B cell (primary cell): Measurements from ENCODE around the gene JARID2. TPM values are rescaled to one million over a fixed set of nuclear protein-coding genes. Genes with fewer than 3 reads are reported as not detected.
A peak's percentile ranks its signal among the peaks of the same experiment; 100 is the strongest.

Experiments used
- ATAC-seq: fragments of 200-7000 bp; cut with Tn5 transposase; one replicate; pipeline ENCODE4 v1.10.0; 2021; ENCODE audit warnings: low read depth, mild to moderate bottlenecking, moderate number of reproducible peaks, moderate library complexity
- CTCF ChIA-PET: fragments of 350-600 bp; sonication (Branson Sonifier 250); formaldehyde crosslinking; loops from one replicate; lab custom pipeline; 2021; ENCODE audit warnings: antibody characterized with exemption, inconsistent platforms; lab: Charles Lee
- POLR2A ChIA-PET: fragments of 350-600 bp; sonication (Branson Sonifier 250); formaldehyde crosslinking; loops from one replicate; lab custom pipeline; 2021; ENCODE audit warnings: antibody characterized with exemption; lab: Charles Lee
- DNase-seq: peaks from one replicate; pipeline ENCODE4 v3.0.0; 2013
- H2AFZ ChIP-seq: 2 replicates; pipeline ENCODE4 v1.6.1; 2012; ENCODE audit warnings: mild to moderate bottlenecking, low read depth, low read length; ENCODE audit not compliant: insufficient read depth, poor library complexity, severe bottlenecking
- H3K27ac ChIP-seq, 2 donors: 1 replicate in 1 of 2; 2 replicates in 1 of 2; pipeline ENCODE4 v1.5.1; 2012 to 2013; ENCODE audit warnings: low read length in 2 of 2, mild to moderate bottlenecking in 2 of 2, moderate library complexity in 1 of 2
- H3K27me3 ChIP-seq, 4 experiments: fragments of 200-600 bp in 1 of 4; sonication (generic) in 1 of 4; replicated peaks in 1 of 4; 1 replicate in 2 of 4; 2 replicates in 2 of 4; pipeline versions ENCODE4 v1.6.1 to v1.7.0; 2013 to 2016; ENCODE audit warnings: low read length in 3 of 4, mild to moderate bottlenecking in 2 of 4, mixed read lengths in 1 of 4, moderate library complexity in 1 of 4; ENCODE audit not compliant: insufficient read depth in 4 of 4, control insufficient read depth in 3 of 4; ENCODE audit errors: control extremely low read depth in 1 of 4
- H3K36me3 ChIP-seq, 2 experiments: replicated peaks in 1 of 2; 1 replicate in 1 of 2; 2 replicates in 1 of 2; pipeline versions ENCODE4 v1.6.1 to v1.7.1; 2013; ENCODE audit warnings: low read length in 1 of 2; ENCODE audit not compliant: insufficient read depth in 2 of 2, control insufficient read depth in 1 of 2; ENCODE audit errors: control extremely low read depth in 1 of 2, extremely low read depth in 1 of 2
- H3K4me1 ChIP-seq, 2 donors: fragments of 200-600 bp in 1 of 2; sonication (generic) in 1 of 2; 1 replicate in 1 of 2; 2 replicates in 1 of 2; pipeline versions ENCODE4 v1.5.1 to v1.6.1; 2013 to 2017; ENCODE audit warnings: low read length in 2 of 2; ENCODE audit not compliant: control insufficient read depth in 2 of 2, insufficient read depth in 2 of 2
- H3K4me2 ChIP-seq: replicated peaks from 2 replicates; pipeline ENCODE3; 2012; ENCODE audit warnings: mild to moderate bottlenecking, low read depth, low read length; ENCODE audit not compliant: poor library complexity, severe bottlenecking
- H3K4me3 ChIP-seq, 5 experiments: fragments of 200-600 bp in 1 of 5; sonication (generic) in 1 of 5; 1 replicate in 3 of 5; 2 replicates in 2 of 5; pipeline versions ENCODE4 v1.5.1 to v1.7.0; 2011 to 2016; ENCODE audit warnings: low read length in 4 of 5, mild to moderate bottlenecking in 4 of 5, low read depth in 2 of 5, control low read depth in 1 of 5, moderate library complexity in 1 of 5; ENCODE audit not compliant: insufficient read depth in 1 of 5; ENCODE audit errors: control extremely low read depth in 1 of 5, extremely low read depth in 1 of 5
- H3K79me2 ChIP-seq: fragments of 200-600 bp; sonication (generic); one replicate; pipeline ENCODE4 v1.6.0; 2016; ENCODE audit warnings: low read length; ENCODE audit not compliant: control insufficient read depth, insufficient read depth
- H3K9ac ChIP-seq: fragments of 200-600 bp; sonication (generic); 2 replicates; pipeline ENCODE4 v1.6.1; 2017; ENCODE audit warnings: mild to moderate bottlenecking, low read length, moderate library complexity
- H3K9me3 ChIP-seq, 3 donors: one replicate each; pipeline versions ENCODE4 v1.6.1 to v1.7.1; 2013; ENCODE audit warnings: low read length in 2 of 3; ENCODE audit not compliant: control insufficient read depth in 2 of 3, insufficient read depth in 1 of 3; ENCODE audit errors: control extremely low read depth in 1 of 3
- H4K20me1 ChIP-seq: 2 replicates; pipeline ENCODE4 v1.6.0; 2012; ENCODE audit warnings: mild to moderate bottlenecking, low read length; ENCODE audit not compliant: insufficient read depth, control insufficient read depth, poor library complexity, severe bottlenecking
- H3K27ac Mint-ChIP-seq: one replicate; pipeline ENCODE4 v1.8.0; 2021; ENCODE audit warnings: mixed read lengths
- H3K27me3 Mint-ChIP-seq: one replicate; pipeline ENCODE4 v1.8.0; 2021; ENCODE audit warnings: mixed read lengths
- H3K4me1 Mint-ChIP-seq: one replicate; pipeline ENCODE4 v1.8.0; 2021; ENCODE audit warnings: mixed read lengths
- H3K4me3 Mint-ChIP-seq: one replicate; pipeline ENCODE4 v1.8.0; 2021; ENCODE audit warnings: mixed read lengths
- H3K9me3 Mint-ChIP-seq: one replicate; pipeline ENCODE4 v1.8.0; 2022; ENCODE audit warnings: mixed read lengths; ENCODE audit not compliant: insufficient read depth
- EZH2 ChIP-seq: IDR thresholded peaks from 2 replicates; pipeline ENCODE4 v1.6.1; 2012; ENCODE audit warnings: borderline replicate concordance, low read depth, mild to moderate bottlenecking, moderate library complexity, low read length; ENCODE audit not compliant: insufficient read depth, poor library complexity, severe bottlenecking
- WGBS: methylation state at CpG from one replicate; pipeline ENCODE4 v1.1.5; 2013; ENCODE audit warnings: missing lambda C conversion rate; ENCODE audit not compliant: insufficient coverage; 5-methylcytosine and 5-hydroxymethylcytosine counted together
- intact Hi-C: fragments of 100-400 bp; cut with micrococcal nuclease; formaldehyde crosslinking; loops from one replicate; pipeline ENCODE4 v1.10.0; 2022
- polyA plus RNA-seq: library from polyadenylated mRNA; depleted of rRNA; stranded (reverse); fragments of >200 nt; gene quantifications from 2 replicates; pipeline ENCODE4 v1.2.3, GENCODE V29; 2012
- total RNA-seq, 2 donors: library from RNA; stranded (reverse); fragments of 120-200 nt in 1 of 2; gene quantifications; 1 replicate in 1 of 2; 2 replicates in 1 of 2; pipeline versions ENCODE4 v1.2.3 to v1.2.4, GENCODE V29; 2013 to 2022
- TF ChIP-seq, protein P1 (sequence below): fragments of 200-600 bp; IDR thresholded peaks from one replicate; pipeline ENCODE4 v1.8.0; 2022; ENCODE audit warnings: antibody characterized with exemption, mild to moderate bottlenecking

JARID2 gene
- total and polyA plus RNA-seq, 2 donors (not counting 1 experiment from before 2014, with no cell fraction given): 11.0 to 58.1 TPM

DNA sequence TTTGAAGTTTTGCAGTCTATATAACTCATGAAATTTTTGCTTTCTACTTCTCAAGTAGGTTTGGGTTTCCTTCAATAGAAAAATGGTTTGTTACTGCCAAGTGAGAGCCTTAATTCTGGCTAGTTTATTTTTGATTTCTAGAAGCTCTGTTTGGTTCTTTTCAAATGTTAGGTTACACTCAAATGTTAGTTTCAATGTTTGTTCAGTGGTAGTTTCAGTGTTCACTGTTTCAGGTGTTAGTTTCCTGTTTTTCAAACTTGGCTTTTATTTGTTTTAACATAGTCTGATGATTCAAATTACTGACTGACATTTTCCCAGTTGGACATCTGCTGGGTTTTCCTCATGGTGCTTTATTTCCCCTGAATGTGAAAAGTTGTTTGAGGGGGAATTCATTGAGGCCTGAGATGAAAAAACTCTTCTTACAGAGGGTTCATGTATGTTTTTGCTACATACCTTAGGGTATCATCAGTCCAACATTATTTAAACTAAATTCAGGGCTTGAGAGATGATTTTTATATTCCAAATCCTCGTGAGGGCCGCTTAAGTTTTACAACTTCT lies 189.0 kb downstream of the JARID2 start:
- peaks cover 99% of the 10 kb centered on the region for H3K79me2 ChIP-seq
- H3K4me2 ChIP-seq: peak overlapping the region; percentile 52
- no peak overlapping the region for H3K9ac ChIP-seq
- Mint-ChIP-seq H3K27me3 (no peaks in the 10 kb centered on the region), H3K4me1 (peaks cover 94% of the 10 kb centered on the region), H3K4me3 (peak overlapping the region; percentile 33), H3K27ac (peak overlapping the region; percentile 38), H3K9me3 (no peaks in the 10 kb centered on the region)
- ATAC-seq (no peak), DNase-seq (no peak)
- intact Hi-C loops: no loop called here
- POLR2A ChIA-PET: no interaction called here
- H3K4me1 ChIP-seq: peaks cover 77 to 79% of the 10 kb centered on the region in 2 donors
- no peak overlapping the region for H2AFZ ChIP-seq
- no CpG with 5 or more reads among the region's 2 CpGs for WGBS
- peaks cover 56% of the 10 kb centered on the region for H4K20me1 ChIP-seq
- H3K36me3 ChIP-seq: no peaks in the 10 kb centered on the region
- TF ChIP-seq, protein P1, sequence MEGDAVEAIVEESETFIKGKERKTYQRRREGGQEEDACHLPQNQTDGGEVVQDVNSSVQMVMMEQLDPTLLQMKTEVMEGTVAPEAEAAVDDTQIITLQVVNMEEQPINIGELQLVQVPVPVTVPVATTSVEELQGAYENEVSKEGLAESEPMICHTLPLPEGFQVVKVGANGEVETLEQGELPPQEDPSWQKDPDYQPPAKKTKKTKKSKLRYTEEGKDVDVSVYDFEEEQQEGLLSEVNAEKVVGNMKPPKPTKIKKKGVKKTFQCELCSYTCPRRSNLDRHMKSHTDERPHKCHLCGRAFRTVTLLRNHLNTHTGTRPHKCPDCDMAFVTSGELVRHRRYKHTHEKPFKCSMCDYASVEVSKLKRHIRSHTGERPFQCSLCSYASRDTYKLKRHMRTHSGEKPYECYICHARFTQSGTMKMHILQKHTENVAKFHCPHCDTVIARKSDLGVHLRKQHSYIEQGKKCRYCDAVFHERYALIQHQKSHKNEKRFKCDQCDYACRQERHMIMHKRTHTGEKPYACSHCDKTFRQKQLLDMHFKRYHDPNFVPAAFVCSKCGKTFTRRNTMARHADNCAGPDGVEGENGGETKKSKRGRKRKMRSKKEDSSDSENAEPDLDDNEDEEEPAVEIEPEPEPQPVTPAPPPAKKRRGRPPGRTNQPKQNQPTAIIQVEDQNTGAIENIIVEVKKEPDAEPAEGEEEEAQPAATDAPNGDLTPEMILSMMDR: no peak
- no peak for TF ChIP-seq EZH2
- H3K9me3 ChIP-seq: peaks cover 0 to 8% (median 0%) of the 10 kb centered on the region in 3 donors
- CTCF ChIA-PET: interaction anchor here (1.3 kb wide), 1 partner anchor 10 kb away, joined by 3 read pairs; no protein-coding TSS in a partner anchor
- no peak overlapping the region for H3K4me3 ChIP-seq
- no peaks in the 10 kb centered on the region for H3K27me3 ChIP-seq
- H3K27ac ChIP-seq: peak overlapping the region in 1 of 2 donors; percentile 21

- H3K27me3 Mint-ChIP-seq: no peaks in the 10 kb centered on the region
- H3K27me3 ChIP-seq: no peaks in the 10 kb centered on the region
- H3K9me3 ChIP-seq: peaks cover 0 to 8% (median 0%) of the 10 kb centered on the region in 3 donors
- peak overlapping the region; percentile 20 for H3K27ac Mint-ChIP-seq
- H3K9me3 Mint-ChIP-seq: no peaks in the 10 kb centered on the region
- ChIA-PET CTCF (interaction anchor here (1.3 kb wide), 1 partner anchor 9 kb away, joined by 3 read pairs; no protein-coding TSS in a partner anchor), POLR2A (no interaction called here)
- no peak for ATAC-seq
- no peak overlapping the region for H3K4me3 Mint-ChIP-seq
- H3K9ac ChIP-seq: no peak overlapping the region
- peaks cover 58% of the 10 kb centered on the region for H4K20me1 ChIP-seq
- H3K4me1 ChIP-seq: peaks cover 72 to 84% of the 10 kb centered on the region in 2 donors
- peak overlapping the region in 1 of 2 donors; percentile 21 for H3K27ac ChIP-seq
- WGBS: no CpG with 5 or more reads among the region's 1 CpG
- peaks cover 100% of the 10 kb centered on the region for H3K79me2 ChIP-seq
- no peak overlapping the region for H3K4me2 ChIP-seq
- H3K4me1 Mint-ChIP-seq: peaks cover 94% of the 10 kb centered on the region
- intact Hi-C loops: no loop called here
- H3K36me3 ChIP-seq: no peaks in the 10 kb centered on the region
- no peak overlapping the region for H3K4me3 ChIP-seq
- TF ChIP-seq, protein P1: no peak
- no peak for TF ChIP-seq EZH2
- no peak overlapping the region for H2AFZ ChIP-seq
- no peak for DNase-seq
Measured at GRCh38 chr6:15435468-15435867, 189.6 kb downstream of the JARID2 start.
